GM19468 (cell line): ENCODE data around the gene RELL1.

Experiments
- ATAC-seq: cut with Tn5 transposase; IDR thresholded peaks from one replicate; pipeline ENCODE4 v1.9.1; 2021; ENCODE audit warnings: mild to moderate bottlenecking, moderate library complexity, moderate number of reproducible peaks; ENCODE audit not compliant: unreplicated experiment; ENCODE audit errors: extremely low read depth

RELL1 gene

GRCh38 chr4:37686373-37687193, at the start of gene RELL1:
Gene RELL1 (minus strand): TSS chr4:37686376. CDS start chr4:37686287, 89 bp downstream.
- peak; percentile 50 for ATAC-seq

- ATAC-seq: no peak
Measured at GRCh38 chr4:37735578-37735977, 49.4 kb upstream of the RELL1 start.

DNA sequence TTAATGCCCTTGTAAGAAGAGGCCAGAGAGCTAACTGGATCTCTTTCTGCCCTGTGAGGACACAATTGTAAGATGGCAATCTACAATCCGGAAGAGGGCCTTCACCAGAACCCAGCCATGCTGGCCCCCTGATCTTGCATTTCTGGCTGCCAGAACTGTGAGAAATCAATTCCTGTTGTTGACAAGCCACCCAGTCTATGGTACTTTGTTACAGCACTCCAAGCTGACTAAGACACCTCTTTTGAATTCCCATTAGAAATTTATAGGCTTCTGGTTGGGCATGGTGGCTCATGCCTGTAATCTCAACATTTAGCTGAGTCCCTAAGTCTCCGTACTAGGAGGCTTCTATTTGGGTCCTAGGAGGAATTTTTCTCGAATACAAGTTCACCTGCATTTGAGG, 48.8 kb upstream of the RELL1 start:
- ATAC-seq: no peak

GRCh38 chr4:37733240-37733867, 47.2 kb upstream of the RELL1 start:
- ATAC-seq: no peak

GRCh38 chr4:37732526-37733186, 46.5 kb upstream of the RELL1 start:
- no peak for ATAC-seq

DNA sequence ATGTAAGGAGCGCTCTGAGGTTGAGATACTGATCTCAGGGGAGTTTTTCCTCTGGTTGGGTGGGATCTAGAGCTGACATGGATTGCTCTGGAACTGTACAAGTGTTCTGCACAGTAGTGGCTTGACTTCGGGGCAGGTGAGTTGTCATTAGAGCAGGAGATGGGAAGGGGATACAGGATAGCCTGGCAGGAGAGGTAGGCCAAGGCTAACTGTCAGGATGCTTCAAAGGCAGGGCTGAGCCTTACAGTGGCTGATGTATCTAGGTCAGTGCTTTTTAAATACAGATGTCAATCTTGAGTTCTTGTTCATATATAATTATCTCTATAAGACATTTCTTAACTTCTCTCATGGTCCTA, 43.5 kb upstream of the RELL1 start:
- no peak for ATAC-seq

- ATAC-seq: no peak
Measured at GRCh38 chr4:37728064-37728463, 41.9 kb upstream of the RELL1 start.

GRCh38 chr4:37727635-37728034, 41.5 kb upstream of the RELL1 start:
- no peak for ATAC-seq

GRCh38 chr4:37726666-37727065, 40.5 kb upstream of the RELL1 start:
- ATAC-seq: no peak

DNA sequence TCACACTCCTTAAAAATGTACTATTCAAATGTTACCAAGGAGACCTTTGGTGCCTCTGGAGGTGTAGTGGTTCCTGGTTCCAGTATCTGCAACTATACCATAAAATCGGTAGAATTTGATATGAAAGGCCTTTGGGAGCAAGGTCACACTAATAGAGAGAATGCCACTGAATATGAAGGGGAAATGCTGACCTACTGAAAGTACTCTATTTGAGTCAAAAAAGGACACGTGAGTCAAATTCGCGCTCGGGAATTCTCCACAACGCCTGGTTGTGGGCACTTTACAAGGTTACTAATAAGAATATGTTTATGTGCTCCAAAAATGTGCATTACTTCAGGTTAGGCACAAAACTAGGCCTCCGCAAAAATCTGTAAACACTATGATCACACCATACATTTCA, 39.5 kb upstream of the RELL1 start:
- ATAC-seq: no peak

DNA sequence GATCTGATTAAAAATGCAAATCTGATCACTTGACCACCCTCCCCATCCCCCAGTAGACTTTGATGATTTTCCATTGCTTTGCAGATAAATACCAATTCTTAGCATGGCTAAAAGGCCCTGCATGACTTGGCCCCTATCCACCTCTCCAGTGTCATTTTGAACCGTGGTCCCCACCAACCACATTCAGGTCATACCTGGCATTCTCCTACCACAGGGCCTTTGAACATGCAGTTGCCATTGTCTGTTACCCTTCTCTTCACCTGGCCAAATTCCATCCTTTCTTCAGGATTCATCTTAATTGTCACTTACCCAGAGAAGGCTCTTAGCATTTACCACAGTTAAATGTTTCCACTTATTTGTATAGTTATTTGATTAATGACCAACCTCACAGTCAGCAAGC, 36.9 kb upstream of the RELL1 start:
- no peak for ATAC-seq

DNA sequence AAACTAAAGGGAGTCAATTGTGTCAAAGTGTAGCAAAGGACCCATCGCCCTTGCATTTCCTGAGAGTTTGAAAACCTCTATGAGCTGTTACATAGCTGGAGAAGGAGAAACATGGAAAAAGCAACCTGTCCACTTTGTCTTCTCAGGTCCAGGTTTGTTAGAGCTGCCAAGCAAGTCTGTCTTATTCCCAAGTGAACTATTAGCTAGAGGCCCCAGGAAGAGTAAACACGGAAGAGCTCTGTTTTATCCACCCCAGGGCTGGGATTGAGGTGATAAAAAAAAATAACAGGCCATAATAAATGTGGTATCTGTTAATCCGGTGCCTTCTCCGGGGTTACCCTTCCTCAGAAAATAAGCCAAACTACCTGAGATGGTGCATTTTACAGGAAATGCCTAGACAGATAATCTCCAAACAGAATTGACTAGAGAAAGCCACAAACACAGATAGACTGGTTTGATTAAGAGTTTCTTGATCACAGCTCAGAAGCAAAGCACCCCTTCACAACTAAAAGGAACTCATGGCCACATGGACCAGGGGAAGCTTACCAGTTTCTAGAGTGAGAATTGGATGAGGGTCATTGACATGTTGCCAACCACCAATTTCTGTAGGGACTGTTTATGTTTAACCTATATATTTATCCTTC, 35.9 kb upstream of the RELL1 start:
- no peak for ATAC-seq

GRCh38 chr4:37719021-37719420, 32.8 kb upstream of the RELL1 start:
- ATAC-seq: no peak

- ATAC-seq: no peak
Measured at GRCh38 chr4:37717576-37717975, 31.4 kb upstream of the RELL1 start.

GRCh38 chr4:37715889-37716402, 29.8 kb upstream of the RELL1 start:
- ATAC-seq: peak; percentile 38

- ATAC-seq: no peak
Measured at GRCh38 chr4:37710491-37710890, 24.3 kb upstream of the RELL1 start.

- ATAC-seq: no peak
Measured at GRCh38 chr4:37706032-37706431, 19.9 kb upstream of the RELL1 start.

GRCh38 chr4:37705571-37705970, 19.4 kb upstream of the RELL1 start:
- ATAC-seq: no peak

GRCh38 chr4:37699868-37700481, 13.8 kb upstream of the RELL1 start:
- no peak for ATAC-seq

- no peak for ATAC-seq
Measured at GRCh38 chr4:37697566-37697965, 11.4 kb upstream of the RELL1 start.
